GM11168 (cell line): Measurements from ENCODE around the gene ASPG.

Experiments used
- in situ Hi-C: fragments of 300-500 bp; cut with MboI; formaldehyde crosslinking; loops from one replicate; pipeline ENCODE4 v1.12.0; 2022; ENCODE audit warnings: low sequenced_read_pairs; ENCODE audit not compliant: unreplicated experiment

Gene ASPG

DNA sequence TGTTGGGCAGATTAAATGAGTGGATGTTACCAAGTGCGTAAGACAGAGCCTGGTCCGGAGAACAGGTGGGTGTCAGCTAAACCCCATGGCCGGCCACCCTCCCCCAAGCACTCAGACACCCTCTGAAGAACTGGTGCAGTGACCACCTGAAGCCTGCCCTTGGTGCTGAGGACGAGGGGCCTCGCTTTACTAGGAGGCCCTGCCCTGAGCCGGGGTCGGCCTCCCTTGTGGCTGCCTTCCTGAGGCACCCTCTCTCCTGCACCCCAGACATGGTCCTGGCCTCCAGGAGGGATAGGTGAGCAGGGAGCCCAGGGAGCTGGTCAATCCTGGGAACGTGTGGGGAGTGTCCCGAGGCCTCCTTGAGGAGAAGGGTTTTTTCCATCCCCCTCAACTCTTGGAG is 48.0 kb downstream of the ASPG start:
- in situ Hi-C loops, result loop anchor here (25.0 kb wide), 1 partner anchor 504 kb away; no protein-coding TSS in a partner anchor

DNA sequence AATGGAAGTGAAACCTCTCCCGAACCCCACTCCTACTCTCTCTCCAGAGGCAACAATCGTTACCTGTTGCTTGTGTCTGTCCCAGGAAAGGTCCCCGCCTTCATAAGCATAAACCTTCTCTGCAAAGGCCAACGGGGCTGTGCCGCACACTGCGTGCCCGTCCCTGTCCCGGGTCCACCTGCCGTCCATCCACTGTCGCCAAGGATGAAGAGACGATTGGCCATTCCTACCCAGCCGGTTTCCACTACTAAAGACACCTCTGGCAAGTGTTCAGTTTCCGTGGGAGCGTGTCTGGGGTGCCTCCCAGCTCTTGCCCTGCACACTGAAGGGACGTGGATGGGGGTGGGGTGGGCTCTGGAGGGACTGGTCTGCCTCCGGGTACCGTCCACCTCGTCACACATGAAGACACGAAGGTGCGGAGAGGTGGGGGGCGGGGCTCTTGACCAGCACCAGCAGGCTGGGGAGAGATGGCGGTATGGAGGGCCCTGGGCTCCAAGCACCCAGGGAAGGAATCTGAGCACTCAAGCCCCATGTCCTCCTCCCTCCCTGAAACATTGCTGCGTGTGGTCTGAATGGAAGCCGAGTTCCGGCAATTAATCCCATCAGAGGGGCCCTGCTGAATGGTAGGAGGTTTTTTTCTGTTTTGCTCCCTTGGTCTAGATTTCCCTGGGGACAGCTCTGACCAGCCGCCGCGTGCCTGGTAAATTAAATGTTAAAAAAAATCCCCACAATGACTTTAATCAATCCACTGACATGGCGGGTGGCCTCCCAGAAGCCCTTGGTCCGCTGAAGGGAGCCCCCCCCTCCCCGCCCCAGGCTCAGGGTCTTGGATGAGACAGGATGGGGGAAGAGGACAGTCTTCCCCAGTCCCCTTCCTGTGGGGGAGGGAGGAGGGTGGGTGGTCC is 48.8 kb downstream of the ASPG start:
- in situ Hi-C loops, result loop anchor here (25.0 kb wide), 1 partner anchor 503 kb away; no protein-coding TSS in a partner anchor

DNA sequence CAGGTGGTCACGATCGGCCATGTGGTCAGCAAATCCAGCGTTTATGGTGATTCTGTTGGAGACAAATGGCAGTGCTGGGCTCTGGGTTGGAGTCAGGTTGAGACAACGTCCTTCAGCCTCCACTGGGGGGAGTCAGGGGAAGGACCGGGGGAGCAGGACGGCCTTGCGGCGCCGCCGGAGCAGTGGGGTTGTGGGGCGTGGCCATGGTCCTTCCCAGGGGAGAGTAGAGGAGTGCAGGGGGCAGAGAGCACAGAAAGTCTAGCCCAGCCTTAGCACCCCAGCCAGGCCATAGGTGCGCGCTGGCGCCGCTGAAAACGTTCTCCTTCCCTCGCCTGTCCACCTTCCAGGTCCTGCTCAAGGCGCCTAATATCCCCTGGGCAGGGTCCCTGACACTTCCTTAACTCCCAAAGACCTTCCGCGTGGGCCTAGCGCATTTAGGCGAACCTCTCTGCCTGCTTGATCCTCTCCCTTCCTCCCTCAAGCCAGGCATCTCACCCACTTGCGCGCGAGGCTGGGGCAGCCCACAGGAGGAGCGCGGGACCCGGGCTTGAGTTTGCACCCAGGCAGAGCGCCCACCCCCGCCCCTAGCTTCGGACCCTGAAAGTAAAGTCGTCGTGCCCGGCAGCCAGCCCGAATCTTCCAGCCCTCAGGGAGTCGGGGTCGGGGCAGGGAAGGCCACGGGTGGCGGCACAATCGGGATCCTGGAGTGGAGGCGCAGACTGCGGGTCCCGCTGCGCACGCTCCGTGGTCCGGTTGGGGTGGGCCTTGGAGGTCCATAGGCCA is 49.8 kb downstream of the ASPG start:
- in situ Hi-C loops, result loop anchor here (25.0 kb wide), 1 partner anchor 502 kb away; no protein-coding TSS in a partner anchor

- in situ Hi-C loops, result loop anchor here (25.0 kb wide), 1 partner anchor 501 kb away; no protein-coding TSS in a partner anchor
These were observed 50.5 kb downstream of the ASPG start for GRCh38 chr14:104135904-104136471.

DNA sequence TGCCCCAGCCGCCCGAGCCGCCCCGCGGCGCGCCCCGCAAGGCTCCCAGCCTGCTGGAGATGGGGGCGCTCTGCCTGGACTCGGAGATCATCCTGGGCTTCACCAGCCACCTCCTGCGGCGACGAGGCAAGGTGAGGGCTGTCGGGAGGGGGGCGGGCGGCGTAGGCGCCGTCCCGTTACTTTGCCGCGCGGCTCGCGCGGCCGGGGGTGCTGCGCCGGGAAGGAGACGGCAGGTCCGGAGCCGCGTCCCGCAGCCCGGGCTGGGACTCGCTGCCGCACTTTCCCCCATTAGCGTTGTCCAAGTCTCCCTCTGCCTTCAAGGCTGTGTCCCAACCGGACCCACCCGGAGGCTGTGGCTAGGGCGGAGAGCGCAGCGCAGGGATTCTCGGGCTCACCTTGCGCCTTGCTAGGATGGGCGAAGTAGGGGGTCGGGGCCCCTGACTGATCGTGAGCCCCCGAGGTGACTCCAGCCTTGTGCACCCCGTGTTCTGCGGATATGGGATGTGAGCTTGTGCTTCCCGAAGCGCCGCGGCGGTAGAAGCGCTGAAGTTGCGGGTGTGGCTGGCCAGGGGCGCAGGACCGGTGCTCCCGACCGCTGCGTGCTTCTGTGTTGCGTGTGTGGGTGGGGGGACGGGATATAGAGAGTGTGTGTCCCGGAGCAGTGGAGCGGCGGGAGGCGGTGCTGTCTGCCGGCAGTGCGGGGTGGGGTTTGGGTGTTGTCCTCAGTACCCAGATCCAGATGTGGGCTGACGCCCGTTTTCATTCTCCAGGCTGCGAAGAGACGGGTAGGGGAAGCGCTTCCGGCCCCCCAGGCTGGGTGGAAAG is 51.2 kb downstream of the ASPG start:
- in situ Hi-C loops, result loop anchor here (25.0 kb wide), 1 partner anchor 501 kb away; no protein-coding TSS in a partner anchor

DNA sequence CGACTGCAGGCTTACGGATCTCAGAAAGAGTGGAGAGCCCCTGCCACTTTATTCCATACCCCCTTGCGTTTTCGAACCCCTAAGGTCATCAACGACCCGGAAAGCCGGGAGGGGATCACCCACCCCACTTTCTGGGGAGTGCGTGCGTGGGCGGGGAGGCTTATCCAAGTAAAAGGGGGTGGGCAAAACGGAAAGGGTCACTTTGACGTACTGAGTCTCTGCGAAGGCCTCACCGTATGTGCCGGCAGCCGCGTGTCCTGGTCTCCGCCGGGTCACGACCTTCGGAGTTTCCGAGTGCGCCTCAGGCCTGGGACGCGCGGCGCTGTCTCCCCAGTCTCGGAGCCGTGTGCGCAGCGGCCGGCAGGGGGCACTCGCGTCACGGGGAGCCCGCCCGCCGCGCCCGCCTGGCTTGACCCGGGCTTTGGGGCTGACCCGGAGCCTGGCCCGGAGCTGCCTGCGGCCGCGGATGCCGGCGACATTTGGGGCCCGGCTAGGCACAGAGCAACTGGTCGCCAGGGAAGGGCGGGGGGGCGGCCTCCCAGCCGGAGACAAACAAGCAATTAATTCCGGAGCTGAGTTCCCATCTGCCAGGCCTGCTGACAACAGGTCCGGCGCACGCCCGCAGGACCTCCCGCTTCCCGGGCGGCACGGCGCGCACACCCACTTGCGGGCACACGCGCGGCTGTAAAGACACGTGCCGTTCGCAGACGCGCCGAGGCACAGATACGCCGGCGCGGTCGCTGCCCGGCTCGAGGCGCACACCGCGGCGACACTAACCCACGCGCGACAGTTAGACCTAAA is 52.0 kb downstream of the ASPG start:
- in situ Hi-C loops, result loop anchor here (25.0 kb wide), 1 partner anchor 500 kb away; no protein-coding TSS in a partner anchor

- in situ Hi-C loops, result loop anchor here (25.0 kb wide), 1 partner anchor 499 kb away; no protein-coding TSS in a partner anchor
These were observed 52.7 kb downstream of the ASPG start, which contains the start of gene KIF26A for GRCh38 chr14:104138098-104138717. KIF26A (plus strand) TSS chr14:104138587; CDS start chr14:104138723, 136 bp downstream.

DNA sequence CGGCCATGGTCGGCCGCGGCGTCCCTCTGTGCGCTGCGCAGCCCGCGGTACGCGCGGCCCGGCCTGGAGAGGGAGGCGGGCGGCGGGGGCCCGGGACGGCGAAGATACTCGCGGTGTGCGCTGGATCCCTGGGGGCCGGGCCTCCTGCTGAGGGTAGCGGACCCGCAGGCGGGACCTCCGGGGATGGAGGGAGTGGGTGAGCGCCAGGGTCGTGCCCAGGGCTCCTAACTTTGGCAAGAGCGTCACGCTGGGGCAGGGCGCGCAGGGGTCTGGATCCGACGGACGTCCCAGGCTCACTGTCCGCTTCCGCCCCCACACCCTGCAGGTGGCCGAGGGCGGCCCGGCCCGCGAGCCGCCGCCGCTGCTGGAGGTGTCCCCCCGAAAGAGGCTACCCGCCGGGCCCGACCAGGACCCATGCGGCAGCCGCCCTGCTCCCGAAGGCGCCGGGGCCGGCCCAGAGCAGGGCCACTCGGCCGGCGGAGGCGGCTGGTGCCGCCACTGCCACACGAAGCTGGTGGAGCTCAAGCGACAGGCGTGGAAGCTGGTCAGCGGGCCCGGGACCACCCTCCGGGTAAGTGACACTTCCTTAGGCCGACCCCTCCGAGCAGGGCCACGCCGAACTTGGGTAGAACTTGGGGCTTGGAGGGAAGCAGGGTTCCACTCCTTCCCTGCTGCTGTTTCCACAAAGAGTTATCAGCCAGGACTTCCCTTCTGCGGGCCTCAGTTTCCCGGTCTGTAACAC is 53.4 kb downstream of the ASPG start:
- in situ Hi-C loops, result loop anchor here (25.0 kb wide), 1 partner anchor 498 kb away; no protein-coding TSS in a partner anchor

GRCh38 chr14:104139460-104140212 is 54.1 kb downstream of the ASPG start:
- in situ Hi-C loops, result loop anchor here (25.0 kb wide), 1 partner anchor 498 kb away; no protein-coding TSS in a partner anchor

- in situ Hi-C loops, result loop anchor here (25.0 kb wide), 1 partner anchor 497 kb away; no protein-coding TSS in a partner anchor
These were observed 54.6 kb downstream of the ASPG start for GRCh38 chr14:104140213-104140462.

DNA sequence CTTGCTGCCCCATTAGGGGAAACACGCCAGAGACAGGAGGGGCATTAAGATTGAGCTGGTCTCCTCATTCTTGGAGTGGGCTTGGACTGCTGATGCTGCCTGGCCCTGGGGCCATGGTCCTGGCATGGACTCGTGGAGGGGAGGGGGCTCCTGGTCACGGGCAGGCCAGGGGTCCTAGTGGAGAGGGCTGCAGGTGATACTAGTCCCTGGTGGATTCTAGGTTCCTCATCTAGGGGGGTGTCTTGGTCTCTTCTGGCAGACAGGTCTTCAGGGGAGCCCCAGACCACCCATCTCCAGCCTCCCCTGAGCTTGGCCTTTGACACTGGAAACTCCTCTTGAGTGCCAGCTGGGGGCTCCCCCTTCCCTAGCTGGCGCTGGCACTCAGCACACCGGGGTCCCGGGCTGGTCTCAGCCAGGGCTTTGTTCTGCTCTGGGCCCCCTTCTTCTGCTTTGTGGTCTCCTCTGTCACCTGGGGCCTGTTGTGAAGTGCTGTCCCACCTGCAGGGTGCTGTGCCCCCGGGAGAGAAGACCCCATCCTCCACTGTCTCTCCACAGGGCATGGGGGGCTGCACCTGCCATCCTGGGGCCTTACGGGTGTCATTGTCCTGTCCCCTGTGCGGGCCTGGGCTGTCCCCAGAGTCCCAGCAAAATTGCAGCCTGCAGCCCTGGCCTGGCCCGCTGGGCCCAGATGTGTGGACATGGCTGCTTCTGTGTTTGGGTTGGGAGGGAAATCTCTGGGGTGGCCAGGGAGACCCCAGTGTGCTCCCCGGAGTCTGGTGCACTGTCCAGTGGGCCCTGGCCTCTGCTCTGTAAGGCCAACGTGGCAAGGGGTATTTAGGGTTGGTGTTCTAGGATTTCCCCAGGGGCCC is 55.2 kb downstream of the ASPG start:
- in situ Hi-C loops, result loop anchor here (25.0 kb wide), 1 partner anchor 497 kb away; no protein-coding TSS in a partner anchor

GRCh38 chr14:104141621-104142091 is 56.2 kb downstream of the ASPG start:
- in situ Hi-C loops, result loop anchor here (25.0 kb wide), 1 partner anchor 496 kb away; no protein-coding TSS in a partner anchor

- in situ Hi-C loops, result loop anchor here (25.0 kb wide), 1 partner anchor 495 kb away; no protein-coding TSS in a partner anchor
These were observed 56.8 kb downstream of the ASPG start for GRCh38 chr14:104142136-104142945.

DNA sequence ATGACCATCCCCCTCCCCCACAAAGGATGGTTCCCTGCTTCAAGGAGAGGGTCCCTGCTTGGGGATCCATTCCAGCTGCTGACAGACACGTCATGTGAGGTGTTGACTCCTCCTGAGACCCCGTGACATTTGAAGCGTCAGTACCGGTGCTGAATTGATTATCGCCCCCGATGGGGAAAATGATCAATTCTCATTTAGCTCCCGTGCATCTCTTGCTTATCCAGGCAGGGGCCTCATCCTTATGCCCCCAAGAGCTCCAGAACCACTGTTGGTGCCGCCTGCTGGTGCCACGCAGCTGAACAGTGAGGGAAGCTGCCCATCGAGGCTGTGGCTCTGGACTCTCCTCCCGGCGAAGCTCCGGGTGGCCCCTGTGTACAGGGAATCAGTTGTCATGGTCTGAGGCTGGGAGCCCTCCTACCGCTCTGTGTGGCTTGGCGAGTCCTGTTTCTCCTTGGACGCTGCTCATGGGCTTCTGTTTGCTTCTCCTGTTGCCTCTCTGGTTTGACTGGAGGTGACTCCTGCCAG is 57.5 kb downstream of the ASPG start:
- in situ Hi-C loops, result loop anchor here (25.0 kb wide), 1 partner anchor 494 kb away; no protein-coding TSS in a partner anchor
